Stimulated activated CD8-positive, alpha-beta memory T cell treated with anti-CD3 and anti-CD28 coated beads, Interleukin-12 subunit alpha, Interleukin-12 subunit beta, amount 100 ng/mL, for 4 hours (primary cell): ENCODE results near the gene ELMOD3.
A peak's percentile ranks its signal among the peaks of the same experiment; 100 is the strongest.
"Not testable (repeated sequence)": the region's sequence is repeated elsewhere in the genome, so short reads cannot be mapped to it uniquely, and the experiment has no call there.

Experiments used
- DNase-seq: peaks from one replicate; pipeline ENCODE4 v3.0.0-alpha.2; 2020; ENCODE audit warnings: low read depth

ELMOD3 gene

GRCh38 chr2:85427300-85427835 lies 72.8 kb downstream of the ELMOD3 start:
- DNase-seq, result no peak

DNA sequence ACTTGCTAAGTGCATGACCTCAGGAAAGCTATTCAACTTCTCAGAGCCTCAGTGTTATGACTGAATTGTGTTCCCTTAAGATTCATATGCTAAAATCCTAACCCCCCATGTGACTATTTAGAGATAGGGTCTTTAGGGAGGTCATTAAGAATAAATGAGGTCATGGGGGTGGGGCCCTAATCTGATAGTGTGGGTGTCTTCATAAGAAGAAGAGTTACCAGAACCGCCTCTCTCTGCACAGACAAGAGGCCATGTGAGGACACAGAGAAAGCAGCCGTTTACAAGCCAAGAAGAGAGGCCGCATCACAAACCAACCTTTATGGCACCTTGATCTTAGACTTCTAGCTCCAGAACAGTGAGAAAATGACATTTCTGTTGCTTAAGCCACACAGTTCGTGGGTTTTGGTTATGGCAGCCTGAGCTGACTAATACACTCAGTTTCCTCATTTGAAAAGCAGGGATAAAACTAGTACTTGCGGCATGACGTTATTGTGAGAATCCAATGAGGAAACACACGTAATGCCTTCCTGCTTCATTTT lies 73.8 kb downstream of the ELMOD3 start:
- no peak for DNase-seq

GRCh38 chr2:85429213-85429923 lies 74.8 kb downstream of the ELMOD3 start:
- no peak for DNase-seq

DNA sequence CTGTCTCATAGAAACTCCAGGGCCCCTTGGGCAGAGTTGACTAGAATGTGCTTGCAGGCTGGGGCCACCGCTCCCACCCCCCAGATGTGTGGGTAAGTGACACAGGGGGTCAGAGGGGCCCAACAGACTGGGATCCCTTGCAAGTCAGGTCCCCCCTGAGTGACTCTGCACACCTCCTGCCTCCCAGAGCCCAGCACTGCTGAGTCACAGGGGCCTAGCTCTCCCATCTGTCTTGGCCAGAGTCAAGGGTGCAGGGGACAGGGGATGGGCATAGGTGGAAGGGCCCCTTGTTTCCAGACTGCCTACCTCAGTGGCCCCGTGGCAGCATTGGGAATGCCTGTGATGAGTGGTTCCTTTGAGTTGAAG lies 75.3 kb downstream of the ELMOD3 start:
- DNase-seq, result no peak

DNA sequence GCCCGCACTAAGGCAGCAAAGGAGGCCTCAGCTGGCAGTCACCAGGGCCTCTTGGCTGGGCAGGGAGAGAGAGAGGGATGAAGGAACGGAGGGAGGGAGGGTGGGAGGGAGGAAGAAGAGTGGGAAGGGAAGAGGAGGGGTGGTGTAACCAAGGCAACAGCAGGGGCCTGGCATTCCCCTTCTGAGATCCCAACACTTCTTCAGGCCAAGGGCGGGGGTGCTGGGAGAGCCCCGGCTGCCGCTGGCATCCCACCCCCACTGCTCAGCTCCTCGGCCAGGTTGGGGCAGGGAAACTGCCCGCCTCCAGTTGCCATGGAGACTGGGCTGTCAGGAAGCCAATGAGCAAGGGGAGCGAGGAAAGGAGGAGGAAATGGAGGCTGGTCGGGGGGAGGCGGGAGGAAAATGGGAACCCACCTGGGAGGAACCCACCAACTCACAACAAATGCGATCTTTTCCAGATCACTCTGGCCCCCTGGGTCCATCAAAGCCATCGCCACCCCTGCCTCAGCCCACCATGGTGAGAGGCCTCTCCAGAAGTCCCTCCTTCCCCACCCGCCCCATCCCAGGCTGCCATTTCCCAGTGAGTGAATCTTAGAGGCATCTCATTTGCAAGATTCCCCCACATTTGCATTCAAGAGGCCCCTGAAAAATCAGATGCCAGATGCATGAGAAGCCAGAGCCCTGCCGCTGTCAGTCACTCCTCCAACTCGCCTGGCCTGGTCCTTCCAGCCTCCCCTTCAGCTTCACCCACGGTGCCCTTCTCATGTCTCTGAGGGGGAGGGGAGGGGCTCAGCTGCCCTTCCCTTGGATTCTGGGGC lies 76.4 kb downstream of the ELMOD3 start:
- no peak for DNase-seq

DNA sequence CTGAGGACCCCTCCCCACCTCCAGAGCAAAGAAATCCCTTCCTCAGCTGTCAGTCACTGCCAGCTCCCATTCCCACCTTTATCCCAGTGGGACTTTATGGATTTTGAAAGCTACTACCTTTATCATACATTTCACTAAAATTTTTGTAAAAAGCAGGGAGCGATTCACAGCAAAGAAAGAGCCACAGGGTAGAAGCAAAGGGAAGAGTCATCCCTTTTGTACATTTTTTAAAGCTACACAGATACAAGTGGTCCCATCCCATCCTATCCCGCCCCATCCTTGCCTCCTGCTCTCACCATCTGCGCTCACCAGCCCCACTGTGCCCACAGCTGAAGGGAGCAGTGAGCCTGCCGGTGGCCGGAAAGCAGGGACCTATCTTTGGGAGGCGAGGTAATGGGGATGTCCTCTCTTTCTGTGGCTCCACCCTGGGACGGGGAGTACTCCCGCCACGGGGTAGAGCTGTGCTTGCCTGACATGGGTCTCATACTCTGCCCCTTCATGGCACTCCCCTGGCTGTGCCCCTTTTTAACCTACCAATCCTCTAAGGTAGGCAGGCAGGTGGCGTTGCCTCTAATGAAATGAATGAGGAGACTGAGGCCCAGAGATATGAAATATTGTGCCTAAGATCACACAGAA lies 77.1 kb downstream of the ELMOD3 start:
- no peak for DNase-seq

DNA sequence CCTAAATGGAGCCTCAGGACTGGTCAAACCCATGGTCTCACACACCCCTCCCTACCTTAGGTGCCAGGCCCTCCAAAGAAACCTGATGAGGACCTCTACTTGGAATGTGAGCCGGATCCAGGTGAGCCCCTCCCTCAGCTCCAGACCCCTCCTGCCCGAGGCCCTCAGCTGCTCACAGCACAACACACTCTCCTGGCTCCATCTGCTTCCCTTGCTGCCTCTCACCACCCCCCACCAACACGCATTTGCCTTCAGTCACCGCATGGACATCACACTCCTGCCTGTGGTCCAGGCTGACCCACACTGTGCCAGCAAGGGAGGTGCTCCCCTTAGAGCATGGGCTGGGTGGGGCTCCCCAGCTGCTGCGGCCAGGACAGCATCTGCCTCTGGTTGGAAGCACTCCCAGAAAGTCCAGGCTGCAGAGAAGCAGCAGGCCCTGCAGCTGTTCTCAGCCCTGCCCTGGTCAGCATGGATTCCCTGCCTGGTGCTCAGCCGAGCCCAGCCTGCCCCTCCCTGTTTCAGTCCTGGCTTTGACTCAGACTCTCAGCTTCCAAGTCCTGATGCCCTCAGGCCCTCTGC lies 79.0 kb downstream of the ELMOD3 start:
- DNase-seq, result no peak

DNA sequence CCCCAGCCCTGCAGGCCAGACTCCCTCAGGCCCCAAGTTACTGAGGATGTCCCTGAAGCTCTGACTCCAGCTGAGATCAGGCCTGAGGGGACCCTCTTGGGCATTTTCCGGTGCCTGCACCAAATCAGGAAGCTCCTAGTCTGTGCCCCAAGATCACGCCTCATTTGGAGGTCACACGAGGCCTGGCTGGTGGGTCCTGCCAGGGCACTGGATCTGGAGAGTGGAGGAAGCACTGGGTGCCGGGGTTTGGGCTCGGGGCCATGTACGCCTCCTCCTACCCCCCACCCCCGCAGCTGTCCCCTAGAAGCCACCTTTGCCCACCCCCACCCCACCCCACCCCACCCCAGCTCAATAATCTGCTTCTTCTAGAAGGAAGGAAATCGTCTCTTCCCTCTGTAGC lies 80.1 kb downstream of the ELMOD3 start:
- no peak for DNase-seq

DNA sequence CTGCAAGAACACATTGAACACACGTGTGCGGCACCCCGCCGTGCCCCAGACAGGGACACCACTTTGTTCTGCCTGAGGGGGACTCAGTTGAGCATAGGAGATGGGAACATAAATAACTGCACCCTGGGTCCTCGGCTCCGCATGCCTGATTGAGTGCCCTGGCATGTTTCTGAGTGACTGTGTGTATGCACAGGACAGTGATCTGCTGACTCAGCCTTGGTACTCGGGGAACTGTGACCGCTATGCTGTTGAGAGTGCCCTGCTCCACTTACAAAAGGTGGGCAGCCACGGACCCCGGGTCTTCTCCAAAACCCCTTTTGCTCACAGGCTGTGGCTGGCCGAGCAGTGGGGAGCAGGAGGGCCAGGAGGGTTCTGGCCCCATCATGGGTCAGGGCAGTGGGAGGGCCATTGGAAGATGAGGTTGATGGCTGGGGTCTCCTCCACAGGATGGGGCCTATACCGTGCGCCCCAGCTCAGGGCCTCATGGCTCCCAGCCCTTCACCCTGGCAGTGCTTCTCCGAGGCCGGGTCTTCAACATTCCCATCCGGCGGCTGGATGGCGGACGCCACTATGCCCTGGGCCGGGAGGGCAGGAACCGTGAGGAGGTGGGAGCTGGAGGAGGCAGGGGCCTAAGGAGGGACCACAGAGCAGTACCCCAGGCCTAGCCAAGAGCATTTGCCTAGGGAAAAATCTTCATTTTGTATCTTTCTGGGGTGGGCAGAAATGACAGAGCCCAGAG lies 80.8 kb downstream of the ELMOD3 start:
- no peak for DNase-seq

DNA sequence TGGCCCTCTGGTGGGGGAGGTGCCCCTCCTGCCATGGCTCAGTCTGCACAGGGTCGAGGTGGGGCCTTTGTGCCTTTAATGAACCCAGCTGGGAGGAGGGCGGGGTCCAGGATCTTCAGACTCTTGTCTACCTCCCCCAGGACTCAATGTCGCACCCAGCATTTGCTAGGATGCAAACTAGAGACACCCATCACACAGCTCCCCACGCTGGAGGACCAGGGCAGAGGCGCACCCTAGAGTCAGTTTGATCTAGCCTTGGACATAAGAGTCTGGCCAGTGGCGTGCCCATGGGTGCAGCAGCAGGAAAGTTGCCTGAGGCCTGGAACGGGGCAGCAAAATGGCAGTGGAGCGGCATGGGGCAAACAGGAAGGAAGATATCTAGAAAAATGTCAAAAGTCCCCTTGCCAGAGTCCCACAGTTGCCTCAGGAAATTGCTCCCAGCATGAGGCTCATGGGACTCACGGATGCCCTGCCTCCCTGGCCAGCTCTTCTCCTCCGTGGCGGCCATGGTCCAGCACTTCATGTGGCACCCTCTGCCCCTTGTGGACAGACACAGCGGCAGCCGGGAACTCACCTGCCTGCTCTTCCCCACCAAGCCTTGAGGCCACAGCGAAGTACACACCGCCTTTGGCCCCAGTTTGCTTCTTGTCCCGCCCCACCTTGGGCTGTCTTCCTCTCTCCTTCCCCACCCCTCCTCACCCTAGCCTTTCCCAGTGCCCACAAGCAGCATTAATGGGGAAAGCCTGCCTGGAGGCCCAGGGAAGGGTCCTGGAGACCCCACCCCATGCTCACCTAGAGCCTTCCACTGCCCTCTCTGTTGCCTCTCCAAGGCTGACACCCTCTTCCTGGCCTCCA lies 81.6 kb downstream of the ELMOD3 start:
- DNase-seq, result no peak

DNA sequence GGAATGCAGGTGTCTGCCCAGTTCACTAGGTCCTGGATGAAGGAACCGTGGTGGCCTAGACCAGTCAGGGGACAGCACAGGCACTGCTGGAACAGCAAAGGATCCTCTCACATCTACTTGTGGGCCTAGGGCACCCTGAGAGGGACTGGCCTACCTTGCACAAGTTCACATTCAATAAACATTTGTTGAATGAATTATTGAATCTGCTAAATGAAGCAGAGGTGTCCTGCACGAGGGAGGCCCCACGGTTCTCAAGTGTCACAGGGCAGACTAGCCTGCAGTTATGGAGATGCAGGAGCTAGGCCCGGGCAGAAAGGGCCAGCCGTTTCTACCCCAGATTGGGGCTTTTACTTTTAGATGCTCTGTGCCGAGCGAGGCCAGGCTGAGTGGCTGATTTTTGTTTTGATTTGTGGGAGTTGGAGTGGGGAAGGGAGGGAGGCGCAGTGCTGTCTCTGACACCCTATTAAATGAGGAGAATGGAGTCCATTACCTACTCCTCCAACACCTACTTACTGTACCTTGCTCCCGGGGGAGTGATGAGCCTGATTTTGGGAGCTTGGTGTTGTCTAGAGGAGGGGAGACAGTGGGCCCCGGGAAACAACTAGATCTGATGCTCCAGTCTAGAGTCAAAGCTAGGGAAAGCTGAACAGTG lies 82.4 kb downstream of the ELMOD3 start:
- DNase-seq, result no peak

GRCh38 chr2:85437488-85438200 lies 83.1 kb downstream of the ELMOD3 start:
- peak; percentile 61 for DNase-seq

DNA sequence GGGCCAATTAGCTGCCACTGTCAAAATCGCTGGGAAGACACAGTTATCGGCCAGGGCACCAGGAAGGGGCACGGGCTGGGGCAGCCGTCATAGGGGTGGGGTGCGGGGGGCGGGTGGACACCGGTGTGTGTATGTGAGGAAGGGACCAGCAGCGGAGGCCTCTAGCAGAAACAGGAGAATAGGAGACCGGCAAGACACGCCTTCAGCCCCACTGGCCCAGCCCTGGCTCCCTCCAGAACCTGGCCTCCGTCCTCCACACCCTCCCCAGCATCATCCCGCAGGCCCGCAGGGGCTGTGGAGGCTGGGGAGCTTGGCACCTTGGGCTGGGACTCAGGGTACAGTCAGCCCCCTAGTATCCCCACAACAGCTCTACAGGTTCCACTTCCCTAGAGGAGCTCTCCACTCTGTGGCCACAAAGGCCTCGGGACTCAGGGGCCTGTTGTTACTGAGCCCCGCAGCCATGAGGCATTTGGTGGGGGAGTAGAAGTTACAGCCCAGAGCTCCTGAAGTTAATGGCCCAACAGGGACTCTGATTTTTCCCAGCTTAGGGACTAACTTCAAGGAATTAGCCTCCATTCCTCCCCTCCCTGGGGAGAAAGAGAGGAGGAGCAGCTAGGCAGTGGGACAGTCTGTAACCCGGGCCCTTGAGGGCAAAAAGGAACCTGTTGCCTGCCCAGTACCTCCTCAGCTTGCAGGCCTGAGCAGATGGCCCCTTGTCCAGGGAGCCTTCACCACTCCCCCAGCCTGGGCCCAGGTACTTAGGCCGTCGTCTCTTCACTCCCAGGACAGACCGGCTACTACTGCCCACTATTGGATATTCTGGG lies 83.8 kb downstream of the ELMOD3 start:
- DNase-seq, result no peak

DNA sequence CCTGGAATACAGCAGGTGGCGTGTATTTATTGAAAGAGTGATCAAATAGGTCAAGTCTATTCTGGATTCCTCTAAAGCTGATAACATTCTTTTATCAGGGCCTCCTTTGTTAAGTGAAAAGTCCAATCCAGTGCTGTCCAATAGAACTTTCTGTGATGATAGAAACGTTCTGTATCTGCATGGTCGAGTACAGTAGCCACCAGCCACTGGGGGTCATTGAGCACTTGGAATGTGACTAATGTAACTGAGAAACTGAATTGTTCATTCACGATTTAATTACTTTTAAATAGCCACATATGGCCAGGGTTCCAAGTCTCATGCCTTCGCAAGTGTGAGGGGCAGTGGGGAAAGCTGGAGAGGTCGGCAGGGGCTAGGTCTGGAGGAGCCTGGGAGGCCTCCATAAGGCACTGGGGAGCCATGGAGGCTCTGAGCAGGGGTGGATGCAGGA lies 84.5 kb downstream of the ELMOD3 start:
- no peak for DNase-seq

GRCh38 chr2:85439569-85439968 lies 85.0 kb downstream of the ELMOD3 start:
- DNase-seq, result not testable (repeated sequence)

DNA sequence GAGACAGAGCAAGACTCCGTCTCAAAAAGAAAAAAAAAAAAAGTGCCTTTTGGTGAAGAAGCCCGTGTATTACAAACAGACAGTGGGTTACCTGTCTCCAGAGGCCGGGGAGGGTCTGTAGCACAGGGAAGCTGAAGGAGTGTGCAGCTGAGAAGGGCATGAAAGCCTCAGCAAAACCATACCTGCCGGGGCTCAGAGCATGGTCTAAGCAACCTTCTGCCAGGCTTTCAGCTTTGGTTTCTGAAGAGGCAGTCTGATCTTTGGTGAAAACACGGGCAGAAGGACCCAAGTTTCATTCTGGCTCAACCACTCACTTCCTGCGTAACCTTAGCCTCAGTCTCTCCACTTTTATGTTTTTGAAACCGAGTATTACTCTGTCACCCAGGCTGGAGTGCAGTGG lies 85.4 kb downstream of the ELMOD3 start:
- no peak for DNase-seq

DNA sequence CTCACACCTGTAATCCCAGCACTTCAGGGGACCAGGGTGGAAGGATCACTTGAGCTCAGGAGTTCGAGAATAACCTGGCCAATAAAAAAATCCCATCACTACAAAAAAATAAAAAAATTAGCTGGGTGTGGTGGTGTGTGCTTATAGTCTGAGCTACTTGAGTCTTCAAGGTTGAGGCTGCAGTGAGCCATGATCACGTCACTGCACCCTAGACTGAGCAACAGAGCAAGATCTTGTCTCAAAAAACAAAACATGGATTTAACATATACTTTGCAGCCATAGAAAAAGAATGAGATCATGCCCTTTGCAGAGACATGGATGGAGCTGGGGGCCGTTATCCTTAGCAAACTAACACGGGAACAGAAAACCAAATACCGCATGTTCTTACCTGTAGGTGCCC lies 86.2 kb downstream of the ELMOD3 start:
- no peak for DNase-seq
